RKO (cell line): ENCODE measurements around the gene ASPA.
"Not testable (repeated sequence)": the region's sequence is repeated elsewhere in the genome, so short reads cannot be mapped to it uniquely, and the experiment has no call there.

ENCODE experiments used
- DNase-seq: peaks from one replicate; pipeline ENCODE4 v3.0.0-alpha.2; 2016; ENCODE audit warnings: low spot score

Gene ASPA

DNA sequence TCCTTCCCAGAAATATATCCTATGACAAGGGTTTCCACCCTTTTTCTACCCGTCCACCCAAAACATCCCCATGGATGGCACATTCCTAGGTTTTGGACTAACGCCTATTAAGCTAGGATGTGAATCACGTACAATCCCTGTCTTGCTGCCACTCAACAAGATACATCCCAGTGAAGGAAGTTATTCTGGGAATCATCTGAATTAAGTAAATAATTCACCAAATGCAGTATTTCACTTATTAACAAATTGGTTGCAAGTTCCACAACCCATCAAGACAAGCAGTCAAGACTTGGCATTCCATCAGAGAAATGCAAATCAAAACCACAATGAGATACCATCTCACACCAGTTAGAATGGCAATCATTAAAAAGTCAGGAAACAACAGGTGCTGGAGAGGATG, 32.1 kb downstream of the ASPA start:
- DNase-seq = no peak

DNA sequence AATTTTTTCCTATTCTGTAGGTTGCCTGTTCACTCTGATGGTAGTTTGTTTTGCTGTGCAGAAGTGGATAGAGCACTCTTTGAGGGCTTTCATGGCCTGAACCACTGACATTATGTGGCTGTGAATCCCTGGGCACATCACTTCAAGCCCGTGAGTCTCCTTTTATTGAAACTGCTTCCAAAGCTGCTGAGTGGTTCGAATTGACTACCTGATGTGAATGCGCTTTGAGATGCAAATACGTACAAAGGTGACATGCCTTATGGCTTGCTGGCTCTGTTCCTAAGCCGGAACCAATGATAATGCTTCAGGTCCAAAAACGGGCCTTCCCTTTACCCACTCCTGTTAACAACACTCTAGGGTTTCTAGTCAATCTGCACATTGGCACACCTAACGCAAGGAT, 34.3 kb downstream of the ASPA start:
- DNase-seq = no peak

DNA sequence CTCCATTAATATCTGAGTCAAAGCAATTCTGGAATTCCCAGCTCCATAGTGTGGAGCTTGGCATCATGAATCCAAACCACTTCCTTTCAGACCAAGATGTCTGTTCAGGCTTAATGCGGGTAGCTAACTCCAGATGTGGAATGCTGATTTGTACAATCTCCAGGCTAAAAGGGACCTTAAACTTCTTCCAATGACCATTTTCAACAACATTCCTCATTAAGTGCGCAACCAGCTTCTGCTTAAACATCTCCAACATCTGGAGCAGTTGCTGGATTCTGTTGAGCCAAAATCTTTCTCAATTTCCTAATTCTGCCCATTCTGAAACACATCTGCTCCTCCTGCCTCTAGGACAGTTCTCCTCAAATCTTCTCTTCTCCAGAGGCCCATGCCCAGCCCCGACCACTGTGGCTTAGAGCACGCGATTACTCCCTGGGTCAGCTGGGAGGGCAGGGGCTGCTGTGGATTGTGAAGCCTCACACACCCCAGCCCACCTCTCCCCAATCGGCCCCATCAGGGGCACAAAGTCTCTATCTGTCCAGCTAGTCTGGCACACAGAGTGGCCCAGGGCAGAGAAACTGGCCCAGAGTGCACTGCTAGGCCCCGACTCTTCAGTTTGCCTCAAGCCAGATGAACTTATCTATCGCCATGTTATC, 36.2 kb downstream of the ASPA start:
- DNase-seq = no peak

DNA sequence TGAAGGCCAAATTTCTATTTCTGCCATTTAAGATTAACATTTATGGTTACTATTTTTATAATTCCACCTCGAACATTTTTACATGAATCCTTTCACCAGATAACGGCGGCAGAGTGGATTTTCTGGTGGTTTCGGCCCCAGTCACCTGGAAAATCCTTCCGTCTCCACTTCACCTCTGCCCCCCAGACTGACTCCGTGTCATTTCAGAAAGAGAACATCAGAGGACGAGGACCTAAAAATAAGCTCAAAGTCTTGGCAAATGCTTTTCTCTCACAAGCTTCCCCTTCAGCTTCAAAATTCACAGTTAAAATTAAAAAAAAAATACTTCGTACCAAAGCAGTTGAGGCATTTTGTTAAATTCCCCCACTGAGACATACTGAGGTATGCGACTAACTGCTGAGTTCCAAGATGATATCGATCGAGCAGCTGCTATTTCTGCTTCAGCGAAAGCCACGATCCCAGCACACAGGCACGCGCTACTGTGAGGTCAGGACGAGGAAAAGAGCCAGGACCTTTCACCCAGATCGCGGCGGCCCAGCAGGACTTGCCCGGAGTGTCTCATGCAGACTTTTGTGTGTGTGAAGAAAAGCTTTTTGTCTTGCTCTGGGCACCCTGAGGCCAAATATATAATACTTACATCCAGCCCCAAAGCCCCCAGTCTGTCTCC, 36.8 kb downstream of the ASPA start:
- DNase-seq = no peak

DNA sequence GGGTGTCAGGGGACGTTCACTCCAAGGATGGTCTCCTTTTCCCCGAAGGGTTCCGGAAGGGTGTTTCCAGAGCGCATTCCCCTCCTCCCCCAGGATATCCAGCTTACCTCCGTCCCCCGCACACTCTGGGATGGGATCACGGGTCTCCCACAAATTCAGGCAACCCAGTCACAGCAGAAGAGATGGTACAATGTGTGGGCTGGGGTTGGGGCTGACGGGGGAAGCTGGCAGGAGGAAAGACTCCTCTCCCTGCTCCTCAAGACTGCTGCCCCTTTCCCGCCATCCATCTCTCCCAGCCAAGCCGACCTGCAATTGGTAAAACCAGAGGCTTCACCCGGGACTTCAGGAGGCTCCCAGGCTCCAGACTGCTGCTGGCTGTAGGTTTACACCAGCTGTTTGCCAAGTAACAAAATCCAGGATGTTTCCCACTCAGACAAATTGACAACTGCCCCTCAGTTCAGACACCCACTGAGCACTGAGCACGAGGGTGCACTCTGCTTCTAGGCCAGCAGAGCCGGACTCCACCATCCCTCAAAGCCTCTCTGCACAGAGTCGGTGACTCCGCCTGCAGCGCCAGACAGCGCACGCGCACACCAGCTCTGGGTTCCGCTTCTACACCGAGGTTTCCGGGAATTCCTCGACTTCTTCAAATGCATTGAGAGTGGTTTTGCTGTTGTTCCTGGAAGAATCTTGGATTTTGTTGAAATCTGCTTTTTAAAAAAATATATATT, 37.7 kb downstream of the ASPA start:
- DNase-seq = no peak

DNA sequence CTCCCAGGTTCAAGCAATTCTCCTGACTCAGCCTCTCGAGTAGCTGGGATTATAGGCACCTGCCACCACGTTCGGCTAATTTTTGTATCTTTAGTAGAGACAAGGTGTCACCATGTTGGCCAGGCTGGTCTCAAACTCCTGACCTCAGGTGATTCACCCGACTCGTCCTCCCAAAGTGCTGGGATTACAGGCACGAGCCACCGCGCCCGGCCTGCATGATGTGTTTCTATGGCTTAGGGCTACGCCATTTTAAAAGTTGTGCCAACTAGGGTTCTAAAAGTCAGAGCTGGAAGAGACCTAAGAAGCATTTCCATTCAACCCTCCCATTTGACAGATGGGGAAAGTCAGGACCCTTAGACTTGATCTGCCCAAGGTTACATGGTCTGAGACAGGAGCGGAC, 38.4 kb downstream of the ASPA start:
- DNase-seq = not testable (repeated sequence)

DNA sequence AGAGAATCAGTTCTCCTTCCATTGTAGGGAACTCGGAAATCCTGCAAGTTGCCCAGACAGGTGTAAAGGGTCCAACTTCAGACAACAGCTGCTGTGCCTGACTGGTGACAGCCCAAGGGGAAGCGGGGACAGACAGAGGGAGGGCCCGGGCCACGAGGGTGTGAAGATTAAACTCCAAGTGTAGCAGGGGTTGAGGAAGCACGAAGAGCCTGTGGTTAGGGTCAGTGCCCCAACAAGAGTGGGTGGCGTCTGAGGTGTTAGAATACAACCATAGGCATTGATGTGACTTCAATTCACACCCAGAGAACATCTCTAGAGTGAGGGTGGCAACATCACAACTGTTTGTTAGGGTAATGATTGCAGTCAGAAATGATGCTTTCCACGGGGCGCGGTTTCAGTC, 39.1 kb downstream of the ASPA start:
- DNase-seq = no peak

DNA sequence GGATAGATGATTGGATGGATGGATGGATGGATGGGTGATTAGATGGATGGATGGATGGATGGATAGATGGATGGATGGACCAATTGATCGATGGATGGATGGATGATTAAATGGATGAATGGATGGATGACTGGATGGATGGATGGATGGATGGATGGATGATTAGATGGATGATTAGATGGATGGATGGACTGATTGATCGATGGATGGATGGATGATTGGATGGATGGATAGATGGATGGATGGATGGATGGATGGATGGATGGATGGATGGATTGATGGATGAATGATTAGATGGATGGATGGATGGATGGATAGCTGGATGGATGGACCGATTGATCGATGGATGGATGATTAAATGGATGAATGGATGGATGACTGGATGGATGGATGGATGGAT, 43.7 kb downstream of the ASPA start:
- not testable (repeated sequence) for DNase-seq

DNA sequence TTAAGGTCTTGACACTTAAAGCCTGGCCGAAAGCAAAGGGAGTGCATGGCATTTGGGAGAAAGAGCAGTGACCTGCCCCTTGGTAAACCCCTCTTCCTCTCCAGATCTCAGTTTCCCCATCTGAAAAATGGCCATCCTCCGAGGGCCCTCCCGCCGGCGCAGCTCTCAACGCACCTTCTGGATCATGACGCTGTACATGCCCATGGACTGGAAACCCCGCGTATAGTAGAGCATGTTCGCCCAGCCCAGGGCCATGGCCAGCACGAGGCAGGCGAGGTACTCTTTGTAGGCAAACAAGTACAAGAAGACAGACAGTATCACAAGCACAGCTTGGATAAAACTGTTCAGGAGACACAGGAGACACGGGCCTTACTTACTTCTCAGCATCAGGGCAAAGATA, 48.2 kb downstream of the ASPA start:
- no peak for DNase-seq

DNA sequence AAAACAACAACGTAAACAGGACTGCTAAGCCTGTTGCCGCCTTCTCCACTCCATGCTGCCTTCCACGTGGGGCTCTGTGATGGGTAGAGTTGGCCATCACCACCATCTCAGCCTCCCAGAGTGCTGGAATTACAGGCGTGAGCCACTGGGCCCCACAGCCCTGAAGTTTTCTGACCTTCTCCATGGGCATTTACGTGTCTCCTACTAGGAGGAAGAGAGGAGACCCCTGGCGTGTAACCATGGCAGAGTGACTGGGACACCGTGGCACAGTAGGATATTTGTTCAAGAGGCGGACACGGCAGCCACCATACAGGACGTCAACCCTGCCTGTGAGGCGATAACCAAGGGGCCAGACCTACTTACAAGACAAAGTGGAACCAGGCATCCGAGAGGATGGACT, 50.7 kb downstream of the ASPA start:
- DNase-seq = no peak

DNA sequence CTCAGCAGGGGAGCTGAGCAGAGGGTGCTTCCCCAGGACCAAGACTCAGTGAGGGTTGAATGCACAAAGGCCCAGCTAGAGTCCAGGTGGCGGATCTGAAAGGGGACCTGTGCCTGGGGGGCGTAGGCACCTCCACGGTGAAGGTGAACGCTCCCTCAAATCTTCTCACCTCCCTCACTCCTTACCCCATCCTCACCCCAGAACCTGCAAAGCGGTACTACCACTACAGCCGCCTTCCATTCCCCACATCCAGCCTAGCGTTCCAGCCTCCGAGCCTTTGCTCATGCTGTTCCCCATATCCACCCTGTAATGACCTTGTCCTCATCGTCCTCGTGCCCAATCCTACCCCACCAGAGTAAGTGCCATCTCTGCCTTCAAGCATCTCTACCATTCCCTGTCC, 51.2 kb downstream of the ASPA start:
- DNase-seq = no peak

DNA sequence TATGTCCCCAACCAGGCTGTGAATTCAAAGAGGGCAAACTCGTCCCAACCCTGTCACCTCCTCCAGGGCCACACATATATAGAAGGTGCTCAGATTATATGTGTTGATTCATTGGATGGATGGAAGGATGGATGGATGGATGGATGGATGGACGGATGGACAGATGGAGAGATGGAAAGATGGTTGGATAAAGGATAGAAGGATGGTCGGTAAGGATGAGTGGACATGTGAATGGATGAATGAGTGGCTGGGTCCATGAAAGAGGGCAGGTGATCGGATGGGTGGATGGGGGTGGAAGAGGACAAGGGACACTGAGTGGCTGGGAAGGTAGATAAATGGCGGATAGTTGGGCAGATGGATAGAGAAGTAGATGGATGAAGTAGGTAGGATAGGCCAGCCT, 51.7 kb downstream of the ASPA start:
- DNase-seq = no peak

DNA sequence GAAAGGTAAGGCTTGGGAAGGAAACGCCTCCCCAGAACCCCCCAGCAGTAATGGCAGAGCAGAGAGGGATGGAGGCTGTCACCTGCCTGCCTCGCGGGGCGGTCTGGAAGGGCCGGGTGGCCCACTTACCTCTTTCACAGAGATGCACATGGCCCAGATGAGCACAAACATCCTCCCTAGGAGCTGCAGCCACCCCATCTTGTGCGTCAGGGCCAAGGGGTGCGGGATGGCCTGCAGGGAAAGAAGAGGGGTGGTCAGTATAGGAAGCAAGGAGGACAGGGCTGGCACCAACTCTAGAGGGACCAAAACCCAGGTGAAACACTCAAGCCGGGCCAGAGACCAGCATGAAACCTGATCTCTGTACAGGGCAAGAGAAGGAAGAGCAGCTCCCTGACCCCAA, 52.1 kb downstream of the ASPA start:
- no peak for DNase-seq

DNA sequence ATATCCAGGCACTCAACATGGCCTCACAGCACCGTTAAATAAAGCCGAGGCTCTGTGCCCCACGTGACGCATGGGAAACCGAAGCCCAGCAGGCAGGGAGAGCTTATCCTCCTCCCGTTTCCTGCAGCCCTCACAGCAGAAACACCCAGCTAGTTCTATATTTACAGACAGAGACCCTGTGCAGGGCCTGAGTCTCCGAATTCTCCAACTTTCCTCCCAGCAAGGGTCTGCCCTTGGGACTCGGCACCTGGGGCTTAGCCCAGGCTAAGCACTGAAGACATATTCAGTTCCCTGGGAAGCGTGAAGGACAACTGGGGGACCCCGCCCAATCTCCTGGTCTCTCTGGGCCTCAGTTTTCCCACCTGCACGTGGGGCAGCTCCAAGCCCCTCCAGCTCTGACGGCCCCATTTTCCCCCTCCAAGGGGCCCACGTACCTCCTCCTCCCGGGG, 52.6 kb downstream of the ASPA start:
- no peak for DNase-seq

DNA sequence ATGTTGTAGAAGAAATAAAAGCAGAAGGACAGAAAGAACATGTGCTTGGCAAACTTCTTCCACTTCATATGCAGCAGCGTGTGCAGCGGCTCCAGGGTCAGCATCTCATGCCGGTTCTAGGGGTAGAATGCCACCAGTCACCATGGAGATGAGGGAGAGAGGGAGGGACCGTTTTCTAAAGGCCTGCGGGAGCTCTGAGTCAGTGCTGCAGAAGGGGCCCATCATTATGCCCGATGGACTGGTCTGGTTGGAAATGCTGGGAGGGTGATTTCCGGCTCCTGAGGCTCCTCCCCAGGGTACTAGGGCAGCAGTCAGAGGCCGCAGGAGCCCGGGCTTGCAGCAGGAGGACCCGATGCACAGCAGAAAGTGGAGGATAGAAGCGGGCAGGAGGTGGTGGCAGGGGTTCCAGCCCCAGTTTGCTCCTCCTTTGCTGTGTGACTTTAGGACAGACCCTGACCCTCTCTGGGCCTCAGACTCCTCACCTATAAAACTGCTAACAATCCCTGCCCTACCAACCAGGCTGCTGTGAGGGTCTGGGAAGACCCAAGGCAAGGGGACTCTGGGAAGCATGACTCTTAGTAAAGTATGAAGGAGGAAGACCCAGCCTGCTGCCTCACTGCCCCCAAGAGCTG, 53.2 kb downstream of the ASPA start:
- no peak for DNase-seq

DNA sequence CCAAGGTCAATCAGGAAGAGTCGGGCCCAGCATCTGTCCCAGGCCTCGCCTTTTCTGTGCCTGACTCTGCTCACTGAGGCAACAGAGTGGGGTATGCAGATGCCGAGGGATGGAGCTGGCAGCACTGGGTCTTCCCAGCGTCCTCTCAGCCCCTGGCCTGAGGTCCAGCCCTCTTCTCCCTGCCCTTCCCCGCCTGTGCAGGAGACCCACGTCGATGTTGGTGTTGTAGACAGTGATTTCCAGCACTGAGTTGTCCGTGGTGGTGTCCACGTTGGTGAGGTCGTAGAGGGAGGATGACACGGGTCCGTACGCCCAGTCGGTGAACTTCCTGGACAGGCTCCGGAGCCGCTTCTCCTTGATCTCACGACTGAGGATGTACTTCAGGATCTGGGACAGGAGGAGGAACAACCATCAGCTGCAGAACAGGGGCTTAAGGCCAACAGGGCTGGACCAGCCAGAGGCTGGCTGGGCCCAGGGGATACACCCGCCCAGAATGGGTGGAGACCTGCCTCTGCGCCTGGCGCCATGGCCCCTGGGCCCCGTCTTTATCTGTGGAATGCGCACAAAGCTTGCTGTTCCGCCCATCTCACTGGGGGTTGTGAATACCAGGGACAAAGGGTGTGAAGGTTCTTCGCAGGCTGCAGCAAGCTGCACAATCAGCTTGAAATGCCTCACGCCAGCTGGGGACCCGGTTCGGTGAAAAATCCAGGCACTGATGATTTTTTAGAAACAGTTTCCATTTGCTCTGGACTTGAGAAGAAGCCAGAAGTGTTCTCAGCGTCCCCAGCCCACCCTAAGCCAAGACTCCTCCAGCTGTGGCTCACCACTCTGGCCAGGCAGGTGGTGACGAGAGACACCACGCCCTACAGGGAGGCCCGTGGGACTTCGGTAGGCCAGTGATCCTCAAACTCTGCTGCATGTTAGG, 54.3 kb downstream of the ASPA start:
- no peak for DNase-seq

DNA sequence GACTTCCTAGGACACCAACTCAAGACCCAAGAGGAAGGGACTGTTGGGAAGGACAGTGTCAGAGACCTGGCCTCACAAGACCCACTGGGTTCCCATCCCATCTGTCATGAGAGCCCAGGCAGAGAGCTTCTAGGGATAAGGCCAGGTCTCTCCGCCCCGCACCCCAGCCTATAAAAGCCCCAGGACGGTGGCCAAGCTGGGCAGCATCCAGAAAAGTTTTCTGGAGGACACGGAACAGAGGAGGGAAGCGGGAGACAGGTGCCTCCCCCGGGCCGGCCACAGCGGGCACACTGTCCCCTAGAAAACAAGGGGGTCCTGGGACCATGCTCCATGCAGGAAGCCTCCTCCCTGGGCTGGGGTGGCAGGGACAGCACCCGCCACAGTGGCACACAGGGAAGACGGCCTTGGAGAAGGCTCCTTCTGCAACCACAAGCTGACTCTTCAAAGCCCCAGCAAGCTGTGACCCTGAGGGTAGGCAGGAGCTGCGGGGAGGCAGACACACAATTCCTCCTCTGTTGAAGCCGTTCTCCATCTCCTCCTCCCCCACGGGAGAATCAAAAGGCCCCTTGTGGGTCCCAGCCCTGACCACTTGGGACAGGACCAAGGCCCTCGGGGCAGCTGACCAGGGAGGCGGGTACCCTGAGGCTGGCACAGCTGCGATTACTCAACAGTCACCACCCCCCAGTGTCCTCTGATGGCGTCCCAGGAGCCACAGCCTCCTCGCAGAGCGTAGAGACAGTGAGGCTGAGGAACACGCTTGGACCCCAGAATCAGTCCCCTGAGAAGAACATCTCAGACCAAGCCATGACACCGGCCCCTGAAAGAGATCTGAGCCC, 55.7 kb downstream of the ASPA start:
- no peak for DNase-seq

DNA sequence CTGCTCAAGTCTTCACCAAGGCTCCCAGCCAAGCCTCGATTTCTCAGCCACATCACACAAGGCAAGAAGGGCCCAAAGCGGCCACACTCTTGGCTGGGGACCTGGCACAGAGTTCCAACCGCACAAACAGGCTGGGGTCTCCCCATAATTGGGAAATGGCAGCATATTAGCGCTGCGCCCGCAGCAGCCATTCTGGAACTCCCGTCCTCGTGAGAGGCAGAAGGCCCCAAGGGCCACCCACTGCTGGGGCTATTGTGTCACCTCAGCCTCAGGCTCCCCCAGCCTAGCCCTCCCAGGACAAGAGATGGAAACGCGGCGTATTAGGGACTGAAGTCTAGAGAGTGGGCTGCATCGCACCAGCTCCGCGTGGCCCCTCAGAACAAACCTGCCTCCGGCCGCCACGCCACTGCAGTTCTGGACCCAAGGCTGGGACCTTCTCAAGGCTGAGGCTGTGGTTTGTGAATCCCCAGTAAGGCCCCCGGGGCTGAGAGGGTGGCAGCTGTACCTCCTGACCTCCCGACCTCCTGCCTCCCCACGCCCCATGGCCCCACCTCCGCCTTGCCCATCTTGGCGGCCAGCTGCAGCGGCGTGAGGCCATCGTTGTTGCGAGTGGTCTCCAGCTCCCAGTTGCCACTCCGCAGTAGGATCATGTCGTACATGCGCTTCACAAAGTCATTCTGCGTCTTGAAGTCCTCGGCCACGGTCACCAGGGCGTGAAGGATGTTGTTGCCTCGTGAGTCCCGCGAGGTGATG, 56.5 kb downstream of the ASPA start:
- no peak for DNase-seq

DNA sequence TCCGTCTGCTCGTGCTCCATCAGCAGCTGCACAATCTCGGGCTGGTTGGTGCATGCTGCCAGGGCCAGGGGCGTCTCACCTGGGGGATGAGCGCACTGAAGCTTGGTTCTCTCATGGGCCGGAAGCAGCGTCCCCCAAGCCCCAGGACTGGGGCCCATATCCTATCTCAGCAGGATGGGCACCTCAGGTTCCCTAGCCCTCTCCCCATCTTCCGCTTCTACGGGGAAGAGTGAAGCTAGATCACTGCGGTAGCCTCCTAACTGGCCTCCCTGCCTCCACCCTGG, 57.0 kb downstream of the ASPA start:
- no peak for DNase-seq

DNA sequence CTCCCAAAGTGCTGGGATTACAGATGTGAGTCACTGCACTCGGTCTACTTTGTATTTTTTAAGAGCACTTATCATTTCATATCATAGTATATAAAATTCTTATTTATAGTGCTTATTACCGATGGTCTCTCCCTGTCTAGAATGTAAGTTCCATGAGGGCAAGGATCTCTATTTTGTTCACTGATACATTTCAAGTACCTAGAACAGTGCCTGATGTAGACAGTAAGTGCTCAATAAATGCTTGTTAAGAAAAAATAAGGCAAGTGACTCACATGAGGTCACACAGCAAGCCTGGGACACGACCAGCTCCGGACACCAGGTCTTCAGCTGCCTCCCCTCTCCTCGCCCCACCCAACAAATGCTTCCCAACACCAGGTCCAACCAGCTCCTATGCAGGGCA, 58.0 kb downstream of the ASPA start:
- no peak for DNase-seq

DNA sequence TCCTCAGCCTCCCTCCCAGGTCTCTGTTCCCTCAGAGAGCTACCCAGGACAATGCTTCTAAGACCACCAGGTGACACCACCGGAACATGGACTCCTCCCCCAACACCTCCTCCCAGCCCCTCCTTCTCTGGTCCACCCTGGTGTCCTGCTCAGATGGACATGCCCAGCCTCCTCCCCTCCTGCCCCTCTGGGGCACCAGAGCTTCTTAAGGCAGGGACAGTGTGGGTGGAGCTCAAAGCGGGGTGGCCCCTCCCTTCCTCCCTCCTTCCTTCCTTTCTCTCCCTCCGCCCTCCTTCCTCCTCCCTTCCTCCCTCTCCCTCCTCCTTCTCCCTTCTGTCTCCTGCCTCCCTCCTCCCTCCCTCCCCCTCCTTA, 59.1 kb downstream of the ASPA start:
- DNase-seq = no peak
